SK-N-SH (cell line): ENCODE results near the gene C12orf57. TPM values are rescaled to one million over a fixed set of nuclear protein-coding genes. Genes with fewer than 3 reads are reported as not detected.

Experiments used
- CTCF ChIA-PET: fragments of 300-600, 350-600 bp; formaldehyde crosslinking; extraction: SDS; loops from one replicate; lab custom pipeline; 2021; lab: Yijun Ruan, JAX
- POLR2A ChIA-PET: fragments of 350-600 bp; sonication (Branson Sonifier 250); formaldehyde crosslinking; extraction: SDS; loops from one replicate; lab custom pipeline; 2020; ENCODE audit warnings: antibody characterized with exemption, inconsistent platforms; lab: Yijun Ruan, JAX
- DNase-seq: peaks from one replicate; pipeline ENCODE4 v3.0.0; 2012
- H2AFZ ChIP-seq: fragments of 200-600 bp; sonication (generic); 2 replicates; pipeline ENCODE4 v1.8.1; 2016; ENCODE audit warnings: antibody characterized with exemption, mild to moderate bottlenecking, low read depth
- H3F3A ChIP-seq: fragments of 200-600 bp; sonication (generic); replicated peaks from 2 replicates; pipeline ENCODE3; 2016; ENCODE audit warnings: antibody characterized with exemption, mild to moderate bottlenecking; ENCODE audit not compliant: insufficient read depth
- H3K27ac ChIP-seq, 2 experiments: fragments of 200-500 bp in 1 of 2; fragments of 200-600 bp in 1 of 2; sonication (Bioruptor generic) in 1 of 2; sonication (generic), shearing (Covaris generic) in 1 of 2; 2 replicates each; pipeline versions ENCODE4 v1.5.1 to v1.6.1; 2014 to 2016; ENCODE audit warnings: low read depth in 2 of 2, inconsistent platforms in 1 of 2, low read length in 1 of 2, mild to moderate bottlenecking in 1 of 2, mixed read lengths in 1 of 2
- H3K27me3 ChIP-seq: fragments of 200-600 bp; sonication (generic), shearing (Covaris generic); 2 replicates; pipeline ENCODE4 v1.6.1; 2016; ENCODE audit warnings: mixed run types; ENCODE audit not compliant: insufficient read depth
- H3K36me3 ChIP-seq, 2 experiments: fragments of 200-500 bp in 1 of 2; fragments of 200-600 bp in 1 of 2; sonication (Bioruptor generic) in 1 of 2; sonication (generic) in 1 of 2; replicated peaks in 1 of 2; 2 replicates each; pipeline versions ENCODE3 to v1.5.1; 2014 to 2016; ENCODE audit warnings: low read length in 1 of 2, mild to moderate bottlenecking in 1 of 2; ENCODE audit not compliant: insufficient read depth in 2 of 2, control insufficient read depth in 1 of 2
- H3K4me1 ChIP-seq, 2 experiments: fragments of 200-500 bp in 1 of 2; fragments of 200-600 bp in 1 of 2; sonication (Bioruptor generic) in 1 of 2; sonication (generic), shearing (Covaris generic) in 1 of 2; 2 replicates each; pipeline versions ENCODE4 v1.5.1 to v1.6.1; 2014 to 2016; ENCODE audit warnings: low read depth in 1 of 2, low read length in 1 of 2, mixed run types in 1 of 2; ENCODE audit not compliant: insufficient read depth in 2 of 2, control insufficient read depth in 1 of 2
- H3K4me2 ChIP-seq: fragments of 200-600 bp; sonication (generic), shearing (Covaris generic); 2 replicates; pipeline ENCODE4 v1.6.1; 2017; ENCODE audit warnings: mixed run types
- H3K4me3 ChIP-seq, 2 experiments: fragments of 200-500 bp in 1 of 2; fragments of 200-600 bp in 1 of 2; sonication (Bioruptor generic) in 1 of 2; sonication (generic), shearing (Covaris generic) in 1 of 2; 2 replicates each; pipeline versions ENCODE4 v1.5.1 to v1.8.1; 2014 to 2016; ENCODE audit warnings: low read depth in 2 of 2, inconsistent platforms in 1 of 2, low read length in 1 of 2, mild to moderate bottlenecking in 1 of 2, mixed read lengths in 1 of 2, moderate library complexity in 1 of 2
- H3K79me2 ChIP-seq: fragments of 200-600 bp; sonication (generic); 2 replicates; pipeline ENCODE4 v1.8.1; 2017; ENCODE audit warnings: mild to moderate bottlenecking; ENCODE audit not compliant: insufficient read depth
- H3K9ac ChIP-seq: fragments of 200-600 bp; sonication (generic); 2 replicates; pipeline ENCODE4 v1.6.1; 2017; ENCODE audit warnings: mixed run types
- H3K9me2 ChIP-seq: fragments of 200-600 bp; sonication (generic); 2 replicates; pipeline ENCODE4 v1.6.1; 2017; ENCODE audit warnings: mixed run types
- H3K9me3 ChIP-seq: fragments of 200-600 bp; sonication (generic); 2 replicates; pipeline ENCODE4 v1.6.1; 2017; ENCODE audit warnings: mixed run types, mild to moderate bottlenecking, moderate library complexity
- H4K20me1 ChIP-seq: fragments of 200-600 bp; sonication (generic); 2 replicates; pipeline ENCODE4 v1.6.1; 2017; ENCODE audit warnings: mild to moderate bottlenecking, mixed run types; ENCODE audit not compliant: insufficient read depth
- FOSL2 ChIP-seq: IDR thresholded peaks from 2 replicates; pipeline ENCODE4 v1.4.0; 2012; ENCODE audit warnings: low read depth, mild to moderate bottlenecking, moderate library complexity, borderline replicate concordance
- FOXM1 ChIP-seq: IDR thresholded peaks from 2 replicates; pipeline ENCODE4 v1.4.0; 2012; ENCODE audit warnings: low read depth, mild to moderate bottlenecking
- GABPA ChIP-seq: IDR thresholded peaks from 2 replicates; pipeline ENCODE4 v1.4.0; 2012; ENCODE audit warnings: low read depth, mild to moderate bottlenecking
- RAD21 ChIP-seq: IDR thresholded peaks from 2 replicates; pipeline ENCODE4 v1.6.1; 2012; ENCODE audit warnings: mild to moderate bottlenecking, low read length
- REST ChIP-seq: IDR thresholded peaks from 2 replicates; pipeline ENCODE4 v1.6.1; 2012; ENCODE audit warnings: mild to moderate bottlenecking, low read depth, low read length, moderate library complexity
- RXRA ChIP-seq: IDR thresholded peaks from 2 replicates; pipeline ENCODE4 v1.4.0; 2012; ENCODE audit warnings: low read depth, mild to moderate bottlenecking, borderline replicate concordance
- TAF1 ChIP-seq: IDR thresholded peaks from 2 replicates; pipeline ENCODE4 v1.6.1; 2012; ENCODE audit warnings: low read depth, mild to moderate bottlenecking, low read length, moderate library complexity, borderline replicate concordance
- TCF12 ChIP-seq: IDR thresholded peaks from 2 replicates; pipeline ENCODE4 v1.4.0; 2012
- TEAD4 ChIP-seq: IDR thresholded peaks from 2 replicates; pipeline ENCODE4 v1.4.0; 2012; ENCODE audit warnings: mild to moderate bottlenecking, borderline replicate concordance; ENCODE audit not compliant: insufficient read depth
- YY1 ChIP-seq: IDR thresholded peaks from 2 replicates; pipeline ENCODE4 v1.4.0; 2012; ENCODE audit warnings: low read depth, mild to moderate bottlenecking
- WGBS: methylation state at CpG from one replicate; pipeline ENCODE4 v1.1.6; 2017; ENCODE audit warnings: low lambda C conversion rate; 5-methylcytosine and 5-hydroxymethylcytosine counted together
- polyA plus RNA-seq, 3 experiments: library from polyadenylated mRNA; depleted of rRNA; stranded (reverse); fragments of >200 nt; gene quantifications; 2 replicates each; pipeline ENCODE4 v1.2.3, GENCODE V29; 2012

C12orf57 gene
- polyA plus RNA-seq, 1 of the 3 experiments (the other 2 are of a cell fraction) = 659 TPM

DNA sequence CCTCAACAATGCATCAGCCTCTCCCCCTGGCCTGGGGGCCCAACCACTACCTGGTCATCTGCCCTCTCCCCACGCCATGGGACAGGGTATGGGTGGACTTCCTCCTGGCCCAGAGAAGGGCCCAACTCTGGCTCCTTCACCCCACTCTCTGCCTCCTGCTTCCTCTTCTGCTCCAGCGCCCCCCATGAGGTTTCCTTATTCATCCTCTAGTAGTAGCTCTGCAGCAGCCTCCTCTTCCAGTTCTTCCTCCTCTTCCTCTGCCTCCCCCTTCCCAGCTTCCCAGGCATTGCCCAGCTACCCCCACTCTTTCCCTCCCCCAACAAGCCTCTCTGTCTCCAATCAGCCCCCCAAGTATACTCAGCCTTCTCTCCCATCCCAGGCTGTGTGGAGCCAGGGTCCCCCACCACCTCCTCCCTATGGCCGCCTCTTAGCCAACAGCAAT is 7.6 kb upstream of the C12orf57 start (continued):
- no peak for TF ChIP-seq REST
- TF ChIP-seq RXRA = no peak
- no peak for TF ChIP-seq FOXM1
- no peak for TF ChIP-seq TAF1
- TF ChIP-seq RAD21 = no peak
- no peak for TF ChIP-seq TEAD4
- TF ChIP-seq YY1 = no peak
- no peak for TF ChIP-seq GABPA
- TF ChIP-seq FOSL2 = no peak

GRCh38 chr12:6936636-6937480 is 7.0 kb upstream of the C12orf57 start:
- H3K9me3 ChIP-seq = no peaks in the 10 kb centered on the region
- peaks cover 0 to 18% of the 10 kb centered on the region in 2 experiments; a peak in 2 of 4 replicates for H3K4me1 ChIP-seq
- peaks cover 25% of the 10 kb centered on the region for H4K20me1 ChIP-seq
- H3K27ac ChIP-seq = peak overlapping the region; percentile 60 to 90
- H2AFZ ChIP-seq = no peak overlapping the region
- no peaks in the 10 kb centered on the region for H3K27me3 ChIP-seq
- peaks cover 60 to 74% of the 10 kb centered on the region in 2 experiments for H3K36me3 ChIP-seq
- H3F3A ChIP-seq = peaks cover 53% of the 10 kb centered on the region
- H3K9ac ChIP-seq = peak overlapping the region; percentile 76
- no peak for TF ChIP-seq TCF12
- H3K9me2 ChIP-seq = no peaks in the 10 kb centered on the region
- 80% methylated on average over 26 of the region's 36 CpGs for WGBS
- peak overlapping the region in 1 of 2 experiments; percentile 53; a peak in 3 of 4 replicates for H3K4me3 ChIP-seq
- peak; percentile 51 for DNase-seq
- H3K4me2 ChIP-seq = peak overlapping the region; percentile 92
- H3K79me2 ChIP-seq = peaks cover 56% of the 10 kb centered on the region
- ChIA-PET POLR2A (interaction anchor here (0.8 to 1.3 kb wide), 8 partner anchors 8 to 248 kb away, joined by 3 to 15 read pairs (median 4); partner anchors contain the start of genes ENO2, SPSB2 and ZNF384), CTCF (interaction anchor here (1.0 to 9.2 kb wide), 5 partner anchors 7 to 172 kb away, joined by 3 to 134 read pairs (median 15); partner anchors contain the start of genes C1RL and SPSB2)
